GM13976 (cell line): Measurements from ENCODE around the gene ATP9A.

ENCODE experiments used
- DNase-seq: peaks from one replicate; pipeline ENCODE4 v3.0.0; 2012; ENCODE audit warnings: low spot score
- in situ Hi-C: fragments of 300-500 bp; cut with MboI; formaldehyde crosslinking; loops from one replicate; pipeline ENCODE4 v1.12.0; 2022; ENCODE audit warnings: low sequenced_read_pairs, mixed read lengths, inconsistent platforms; ENCODE audit not compliant: unreplicated experiment
- TF ChIP-seq, protein P1 (sequence below): IDR thresholded peaks from 2 replicates; pipeline ENCODE4 v1.5.1; 2012; ENCODE audit warnings: borderline replicate concordance, mild to moderate bottlenecking; ENCODE audit not compliant: insufficient read depth; ENCODE audit errors: extremely low read depth, missing control alignments, control extremely low read depth

Gene ATP9A

DNA sequence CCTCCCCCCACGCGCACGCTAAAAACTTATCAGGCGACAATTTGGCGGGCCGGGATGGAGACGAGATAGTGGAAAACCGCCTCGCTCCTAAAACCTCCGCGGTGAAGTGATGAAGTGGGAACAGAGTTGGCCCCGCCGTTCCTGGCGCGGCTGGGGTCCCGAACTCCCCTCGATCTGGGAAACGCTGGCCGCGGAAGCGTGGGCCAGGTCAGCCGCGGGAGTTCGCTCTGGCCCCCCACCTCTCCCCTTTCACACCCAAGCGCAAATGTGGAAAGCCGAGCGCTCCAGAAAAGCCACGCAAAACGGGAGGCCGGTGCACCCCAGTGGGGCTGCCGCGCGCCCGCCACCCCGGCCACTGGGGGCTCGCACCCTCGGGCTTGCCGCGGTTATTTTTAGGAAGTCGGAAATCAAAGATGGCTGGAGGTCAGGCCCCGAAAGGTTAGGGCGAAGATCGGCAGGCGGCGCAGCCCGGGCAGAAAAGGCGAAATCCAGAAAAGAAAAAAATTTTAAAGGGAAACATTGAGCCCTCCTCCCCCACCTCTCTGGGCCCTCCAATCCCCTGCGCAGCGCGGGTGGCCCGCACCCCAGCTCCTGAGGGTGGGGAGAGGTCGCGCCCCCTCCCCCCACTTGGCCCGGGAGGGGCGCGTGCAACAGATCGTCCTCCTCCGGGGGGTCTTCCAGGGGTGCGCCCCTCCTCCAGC, 33.1 kb upstream of the ATP9A start:
- in situ Hi-C loops = no loop called here
- TF ChIP-seq, protein P1, sequence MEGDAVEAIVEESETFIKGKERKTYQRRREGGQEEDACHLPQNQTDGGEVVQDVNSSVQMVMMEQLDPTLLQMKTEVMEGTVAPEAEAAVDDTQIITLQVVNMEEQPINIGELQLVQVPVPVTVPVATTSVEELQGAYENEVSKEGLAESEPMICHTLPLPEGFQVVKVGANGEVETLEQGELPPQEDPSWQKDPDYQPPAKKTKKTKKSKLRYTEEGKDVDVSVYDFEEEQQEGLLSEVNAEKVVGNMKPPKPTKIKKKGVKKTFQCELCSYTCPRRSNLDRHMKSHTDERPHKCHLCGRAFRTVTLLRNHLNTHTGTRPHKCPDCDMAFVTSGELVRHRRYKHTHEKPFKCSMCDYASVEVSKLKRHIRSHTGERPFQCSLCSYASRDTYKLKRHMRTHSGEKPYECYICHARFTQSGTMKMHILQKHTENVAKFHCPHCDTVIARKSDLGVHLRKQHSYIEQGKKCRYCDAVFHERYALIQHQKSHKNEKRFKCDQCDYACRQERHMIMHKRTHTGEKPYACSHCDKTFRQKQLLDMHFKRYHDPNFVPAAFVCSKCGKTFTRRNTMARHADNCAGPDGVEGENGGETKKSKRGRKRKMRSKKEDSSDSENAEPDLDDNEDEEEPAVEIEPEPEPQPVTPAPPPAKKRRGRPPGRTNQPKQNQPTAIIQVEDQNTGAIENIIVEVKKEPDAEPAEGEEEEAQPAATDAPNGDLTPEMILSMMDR = no peak
- DNase-seq = peak; percentile 37

DNA sequence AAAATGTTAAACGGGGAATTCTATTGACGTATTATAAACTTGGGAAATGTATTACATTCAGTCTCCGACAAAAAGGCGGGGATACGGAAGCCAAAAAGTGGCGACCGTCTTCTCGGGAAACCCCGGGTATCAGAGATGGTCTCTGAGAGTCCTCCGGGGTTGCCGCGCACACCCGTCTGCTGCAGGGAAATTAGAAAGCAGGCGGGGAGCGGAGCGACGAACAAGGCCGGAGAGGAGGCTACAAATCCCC, 32.6 kb upstream of the ATP9A start:
- DNase-seq = peak; percentile 50
- in situ Hi-C loops = no loop called here
- TF ChIP-seq, protein P1 = no peak

DNA sequence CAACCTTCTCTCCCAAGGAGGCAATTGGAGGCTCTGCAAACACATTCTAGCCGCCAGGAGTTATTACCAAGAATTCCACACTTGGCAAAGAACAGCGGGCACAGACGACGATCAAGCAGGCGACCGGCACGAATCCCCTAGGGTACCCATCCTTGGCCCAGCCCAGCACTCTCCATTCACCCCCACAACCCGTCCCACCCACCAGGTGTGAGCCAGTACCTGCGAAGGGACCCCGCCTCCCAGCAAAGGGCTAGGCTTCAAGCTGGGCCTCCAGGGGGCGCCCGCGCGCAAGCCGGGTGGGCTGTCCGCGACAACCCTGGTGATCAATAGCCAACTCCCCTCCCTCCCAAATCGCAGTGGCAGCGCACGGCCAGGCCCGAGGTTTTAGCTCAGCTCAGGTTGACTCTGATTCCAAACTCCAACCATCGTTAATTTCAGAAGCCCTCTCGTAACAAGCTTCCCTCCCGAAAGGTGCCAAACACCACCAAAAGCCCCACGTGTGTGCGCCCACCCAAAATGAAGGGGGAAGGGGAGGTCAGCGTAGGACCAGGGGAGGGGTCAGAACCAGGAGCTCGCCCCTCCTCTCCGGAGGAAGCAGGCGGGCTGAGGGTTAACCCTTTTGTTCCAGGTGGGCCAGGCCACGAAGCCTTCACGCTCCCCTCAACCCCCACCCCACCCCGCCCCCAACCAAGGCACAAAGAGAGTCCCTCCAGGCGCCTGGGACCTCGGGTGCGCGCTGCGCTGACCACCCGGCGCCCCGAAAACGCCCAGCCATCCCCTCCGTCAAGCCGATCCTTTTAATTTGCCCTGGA, 32.1 kb upstream of the ATP9A start:
- TF ChIP-seq, protein P1 = peak; percentile 84
- peak; percentile 83 for DNase-seq

DNA sequence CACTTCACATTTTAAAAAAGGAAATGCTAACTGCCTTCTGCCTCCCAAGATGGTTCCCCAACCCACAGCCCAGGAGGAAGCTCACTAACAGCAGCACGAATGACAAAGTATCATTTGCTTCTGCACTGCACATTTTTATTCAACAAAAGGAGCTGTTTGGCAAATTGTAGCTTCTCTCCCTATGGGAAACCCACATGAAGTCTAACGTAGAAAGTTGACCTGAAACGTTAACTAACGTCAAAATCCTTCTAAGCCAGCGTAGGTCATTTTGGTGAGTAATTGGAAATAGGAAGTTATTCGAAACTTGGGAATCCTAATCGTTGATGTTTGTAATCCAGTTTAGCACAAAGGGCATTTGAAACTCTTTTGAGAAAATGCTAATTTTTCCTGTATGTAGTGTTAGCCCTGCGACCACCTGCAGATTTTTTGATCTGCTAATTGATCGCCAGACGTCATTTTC, 31.2 kb upstream of the ATP9A start:
- in situ Hi-C loops = no loop called here
- TF ChIP-seq, protein P1 = no peak
- no peak for DNase-seq

More for the DNA sequence above, 32.1 kb upstream of the ATP9A start:
- in situ Hi-C loops = no loop called here

DNA sequence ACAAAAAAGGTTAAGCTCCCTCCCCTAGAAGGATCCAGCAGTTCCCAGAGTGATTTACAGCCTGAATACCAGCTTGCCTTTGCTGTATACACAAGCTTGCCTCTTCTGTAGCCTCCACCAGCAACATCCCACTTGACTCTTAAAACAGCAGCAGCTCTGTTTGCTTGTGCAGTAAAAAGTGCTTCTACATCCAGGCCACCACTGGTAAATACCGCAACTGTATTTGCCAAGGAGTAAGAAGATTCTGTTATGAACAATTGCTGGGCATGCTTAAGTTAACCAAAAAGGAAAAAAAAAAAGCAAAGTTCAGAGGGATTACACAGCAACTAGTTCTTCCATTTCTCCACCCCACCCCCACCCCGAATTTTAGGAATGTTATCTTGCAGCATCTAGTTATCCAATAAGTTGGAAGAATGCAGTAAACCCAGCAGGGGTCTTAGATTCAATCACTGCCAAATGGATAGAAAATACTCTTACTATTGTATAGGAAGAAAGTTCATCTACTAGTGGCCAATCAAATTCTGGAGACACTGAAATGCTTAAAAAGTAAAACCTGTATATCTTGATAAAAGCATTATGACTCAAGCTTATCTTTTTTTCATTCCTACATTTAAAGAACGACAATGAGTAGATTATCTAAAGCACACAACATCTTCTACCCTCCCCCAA, 29.3 kb upstream of the ATP9A start:
- in situ Hi-C loops = no loop called here
- TF ChIP-seq, protein P1 = no peak
- DNase-seq = no peak

DNA sequence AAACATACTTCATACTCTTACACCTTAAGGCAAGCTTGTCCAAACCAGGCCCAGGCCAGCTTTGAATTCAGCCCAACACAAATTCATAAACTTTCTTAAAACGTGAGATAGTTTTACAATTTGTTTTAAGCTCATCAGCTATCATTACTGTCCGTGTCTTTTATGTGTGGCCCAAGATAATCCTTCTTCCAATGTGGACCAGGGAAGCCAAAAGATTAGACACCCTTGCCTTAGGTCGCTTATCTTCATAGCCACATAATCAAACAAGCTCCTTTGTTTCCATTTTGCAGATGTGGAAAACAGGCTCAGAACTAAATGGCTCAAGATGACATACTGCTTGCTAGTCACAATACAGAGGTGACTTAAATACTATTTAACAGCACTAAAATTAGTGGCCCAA, 28.1 kb upstream of the ATP9A start:
- TF ChIP-seq, protein P1 = no peak
- DNase-seq = no peak
- in situ Hi-C loops = no loop called here
